ENCODE data around the gene EFHC1. TPM values are rescaled to one million over a fixed set of nuclear protein-coding genes. Genes with fewer than 3 reads are reported as not detected.

Gene EFHC1
- polyA plus RNA-seq, 1 experiment, result 59.8 TPM

GRCh38 chr6:52509281-52510212 is 89.4 kb downstream of the EFHC1 start:
- POLR2A ChIA-PET, result no interaction called here
- Histone ChIP-seq H3K27ac (ENCODE audit: low read depth, low read length) (no peak overlapping the region), H3K9me3 (ENCODE audit: control insufficient read depth, insufficient read depth, low read length) (peaks cover 1% of the 10 kb centered on the region; the same call in 1 of the 2 replicates), H3K4me3 (ENCODE audit: low read depth, low read length) (no peak overlapping the region), H3K27me3 (ENCODE audit: control insufficient read depth, insufficient read depth, low read length) (no peaks in the 10 kb centered on the region)
- CTCF ChIA-PET, result no interaction called here
- no peak for TF ChIP-seq CTCF (IDR thresholded peaks at IDR 0.05; ENCODE audit: low read depth, low read length)
- DNase-seq (ENCODE audit: low read depth, low spot score), result no peak

- Histone ChIP-seq H3K9me3 (ENCODE audit: control insufficient read depth, insufficient read depth, low read length) (no peaks in the 10 kb centered on the region), H3K27ac (ENCODE audit: low read depth, low read length) (no peak overlapping the region), H3K27me3 (ENCODE audit: control insufficient read depth, insufficient read depth, low read length) (no peaks in the 10 kb centered on the region), H3K4me3 (ENCODE audit: low read depth, low read length) (no peak overlapping the region)
- ChIA-PET CTCF (no interaction called here), POLR2A (no interaction called here)
- DNase-seq (ENCODE audit: low read depth, low spot score), result no peak
- TF ChIP-seq CTCF (IDR thresholded peaks at IDR 0.05; ENCODE audit: low read depth, low read length), result no peak
Observed at GRCh38 chr6:52510213-52510562, 90.0 kb downstream of the EFHC1 start.

GRCh38 chr6:52511163-52511562 is 91.0 kb downstream of the EFHC1 start:
- ChIA-PET CTCF (interaction anchor here (0.6 to 1.6 kb wide), 3 partner anchors 60 to 92 kb away, joined by 4 to 5 read pairs (median 4); no protein-coding TSS in a partner anchor), POLR2A (no interaction called here)
- TF ChIP-seq CTCF (IDR thresholded peaks at IDR 0.05; ENCODE audit: low read depth, low read length), result no peak
- no peak overlapping the region for H3K4me3 ChIP-seq (ENCODE audit: low read depth, low read length)
- no peaks in the 10 kb centered on the region for H3K9me3 ChIP-seq (ENCODE audit: control insufficient read depth, insufficient read depth, low read length)
- H3K27me3 ChIP-seq (ENCODE audit: control insufficient read depth, insufficient read depth, low read length), result no peaks in the 10 kb centered on the region
- DNase-seq (ENCODE audit: low read depth, low spot score), result no peak
- no peak overlapping the region for H3K27ac ChIP-seq (ENCODE audit: low read depth, low read length)

DNA sequence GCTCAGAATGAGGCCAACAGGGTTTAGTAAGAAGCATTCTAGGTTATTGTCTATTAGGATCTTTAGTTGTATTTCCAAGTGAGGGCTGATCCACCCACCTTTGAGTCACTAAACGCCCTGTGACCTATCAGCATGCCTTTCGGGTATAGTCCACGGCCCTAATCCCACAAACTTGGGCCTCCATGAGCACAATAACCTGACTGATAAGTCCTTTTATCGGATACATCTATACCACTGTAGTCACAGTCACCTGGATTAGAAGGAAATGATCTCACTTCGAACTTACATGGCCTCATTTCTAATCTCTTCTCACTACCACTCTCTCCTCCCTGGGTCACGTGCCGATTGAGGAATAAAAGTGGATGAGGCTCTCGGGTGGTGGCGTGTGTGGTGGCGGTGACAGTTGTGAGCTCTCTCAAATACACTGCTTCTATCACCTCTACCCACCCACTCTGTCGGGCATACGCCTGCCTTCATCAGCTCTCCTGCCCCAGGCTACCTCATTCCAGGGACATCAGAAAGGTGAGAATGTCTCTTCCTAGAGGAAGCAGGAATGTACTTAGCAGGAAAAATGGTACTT is 91.5 kb downstream of the EFHC1 start:
- ChIA-PET CTCF (interaction anchor here (0.6 to 1.6 kb wide), 3 partner anchors 59 to 93 kb away, joined by 4 to 5 read pairs (median 4); no protein-coding TSS in a partner anchor), POLR2A (interaction anchor here (1.2 kb wide), 1 partner anchor 10 kb away, joined by 3 read pairs; no protein-coding TSS in a partner anchor)
- Histone ChIP-seq H3K9me3 (ENCODE audit: control insufficient read depth, insufficient read depth, low read length) (no peaks in the 10 kb centered on the region), H3K4me3 (ENCODE audit: low read depth, low read length) (no peak overlapping the region), H3K27me3 (ENCODE audit: control insufficient read depth, insufficient read depth, low read length) (no peaks in the 10 kb centered on the region), H3K27ac (ENCODE audit: low read depth, low read length) (peak overlapping the region; percentile 89)
- TF ChIP-seq CTCF (IDR thresholded peaks at IDR 0.05; ENCODE audit: low read depth, low read length), result no peak
- no peak for DNase-seq (ENCODE audit: low read depth, low spot score)

DNA sequence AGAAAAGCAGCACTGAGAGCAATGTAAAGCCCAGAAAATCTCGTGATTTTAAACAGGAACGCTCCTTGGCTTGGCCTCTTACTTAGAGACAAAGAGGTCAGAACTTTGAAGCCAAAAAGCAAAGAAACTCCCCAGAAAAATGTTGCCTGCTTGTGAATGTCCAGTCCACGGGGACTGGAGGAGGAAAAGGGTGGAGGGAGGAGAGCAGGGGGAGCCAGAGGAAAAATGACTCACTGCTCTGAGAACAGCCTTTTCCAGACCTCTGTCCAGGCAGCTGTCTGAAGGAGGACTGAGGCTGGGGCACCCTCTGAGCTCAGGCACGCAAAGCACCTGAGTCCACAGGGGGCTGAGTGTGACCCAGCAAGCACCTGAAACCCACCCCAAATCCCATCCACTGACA is 92.1 kb downstream of the EFHC1 start:
- TF ChIP-seq CTCF (IDR thresholded peaks at IDR 0.05; ENCODE audit: low read depth, low read length), result no peak
- ChIA-PET CTCF (interaction anchor here (1.6 kb wide), 1 partner anchor 64 kb away, joined by 4 read pairs; no protein-coding TSS in a partner anchor), POLR2A (interaction anchor here (0.6 to 1.2 kb wide), 2 partner anchors 9 to 64 kb away, joined by 3 read pairs; partner anchors contain the start of gene TRAM2)
- no peaks in the 10 kb centered on the region for H3K27me3 ChIP-seq (ENCODE audit: control insufficient read depth, insufficient read depth, low read length)
- no peaks in the 10 kb centered on the region for H3K9me3 ChIP-seq (ENCODE audit: control insufficient read depth, insufficient read depth, low read length)
- H3K4me3 ChIP-seq (ENCODE audit: low read depth, low read length), result no peak overlapping the region
- DNase-seq (ENCODE audit: low read depth, low spot score), result peak; percentile 56
- H3K27ac ChIP-seq (ENCODE audit: low read depth, low read length), result peak overlapping the region; percentile 89

Measured in AG04450 (cell line).